GM18498 (cell line): ENCODE data around the gene RNASEH1.

Source experiments
- ATAC-seq: cut with Tn5 transposase; IDR thresholded peaks from one replicate; pipeline ENCODE4 v1.9.1; 2021; ENCODE audit warnings: mild to moderate bottlenecking, moderate library complexity; ENCODE audit not compliant: unreplicated experiment

Gene RNASEH1

GRCh38 chr2:3558205-3559014, at the start of gene RNASEH1:
Gene RNASEH1, minus strand, starts transcription at chr2:3558333. Its CDS starts 73 bp downstream, at chr2:3558260.
- ATAC-seq, result peak; percentile 97

GRCh38 chr2:3606370-3607201, 48.5 kb upstream of the RNASEH1 start:
- ATAC-seq, result no peak

GRCh38 chr2:3606028-3606369, 47.9 kb upstream of the RNASEH1 start:
- no peak for ATAC-seq

- no peak for ATAC-seq
Measured at GRCh38 chr2:3604991-3605961, 47.1 kb upstream of the RNASEH1 start.

GRCh38 chr2:3604207-3604877, 46.2 kb upstream of the RNASEH1 start:
- ATAC-seq, result no peak

- no peak for ATAC-seq
Measured at GRCh38 chr2:3603536-3604206, 45.5 kb upstream of the RNASEH1 start.

GRCh38 chr2:3602553-3603339, 44.6 kb upstream of the RNASEH1 start:
- ATAC-seq, result no peak

- ATAC-seq, result no peak
Measured at GRCh38 chr2:3601561-3602271, 43.6 kb upstream of the RNASEH1 start.

GRCh38 chr2:3600256-3600855, 42.2 kb upstream of the RNASEH1 start:
- ATAC-seq, result no peak

- no peak for ATAC-seq
Measured at GRCh38 chr2:3598912-3599854, 41.0 kb upstream of the RNASEH1 start.

GRCh38 chr2:3598197-3598910, 40.2 kb upstream of the RNASEH1 start:
- ATAC-seq, result no peak

GRCh38 chr2:3597567-3597966, 39.4 kb upstream of the RNASEH1 start:
- ATAC-seq, result peak; percentile 46

GRCh38 chr2:3596901-3597417, 38.8 kb upstream of the RNASEH1 start:
- no peak for ATAC-seq

GRCh38 chr2:3595985-3596384, 37.9 kb upstream of the RNASEH1 start:
- ATAC-seq, result peak; percentile 81

- ATAC-seq, result no peak
Measured at GRCh38 chr2:3595404-3595803, 37.3 kb upstream of the RNASEH1 start.
